Lower lobe of right lung (tissue), 2 donors: ENCODE measurements around the gene FAM234B. TPM values are rescaled to one million over a fixed set of nuclear protein-coding genes. Genes with fewer than 3 reads are reported as not detected.

Experiments used
- ATAC-seq, 2 donors: fragments of 200-7000 bp; cut with Tn5 transposase; one replicate each; pipeline ENCODE4 v1.9.1; 2020 to 2022; ENCODE audit warnings: mild to moderate bottlenecking in 2 of 2, moderate library complexity in 2 of 2
- DNase-seq: peaks from one replicate; pipeline ENCODE4 v3.0.0-alpha.2; 2020
- H3K27ac ChIP-seq: fragments of 200-600 bp; one replicate; pipeline ENCODE4 v1.8.0; 2022
- H3K27me3 ChIP-seq: fragments of 200-600 bp; one replicate; pipeline ENCODE4 v1.8.0; 2022; ENCODE audit warnings: low read depth
- H3K36me3 ChIP-seq: fragments of 200-600 bp; one replicate; pipeline ENCODE4 v1.8.0; 2022; ENCODE audit warnings: mild to moderate bottlenecking
- H3K4me1 ChIP-seq: fragments of 200-600 bp; one replicate; pipeline ENCODE4 v1.8.0; 2022
- H3K4me3 ChIP-seq: fragments of 200-600 bp; one replicate; pipeline ENCODE4 v1.8.0; 2022; ENCODE audit warnings: mild to moderate bottlenecking
- H3K9me3 ChIP-seq: fragments of 200-600 bp; one replicate; pipeline ENCODE4 v1.8.0; 2022
- CTCF ChIP-seq: fragments of 200-600 bp; IDR thresholded peaks from one replicate; pipeline ENCODE4 v1.8.0; 2022; ENCODE audit warnings: antibody characterized with exemption, mild to moderate bottlenecking
- intact Hi-C: fragments of 100-400 bp; cut with DNase I; formaldehyde crosslinking; loops from one replicate; pipeline ENCODE4 v1.11.0; 2022
- total RNA-seq: library from RNA; stranded (reverse); fragmentation: NEBNext Ultra II Directional; extraction: Animal tissue kit (Norgen Biotek cat#: 25700); gene quantifications from one replicate; pipeline ENCODE4 v1.2.1, GENCODE V29; 2021
- donor health status: DM: no; HTN: yes; CAD: no; lungs with severe emphysema.

Gene FAM234B
- total RNA-seq, 1 donor from 2014 or later: 7.5 TPM

- Histone ChIP-seq H3K4me1 (peaks cover 34% of the 10 kb centered on the region), H3K27ac (no peak overlapping the region), H3K27me3 (no peaks in the 10 kb centered on the region), H3K36me3 (no peaks in the 10 kb centered on the region), H3K4me3 (no peak overlapping the region), H3K9me3 (no peaks in the 10 kb centered on the region)
- DNase-seq (no peak), ATAC-seq (no peak)
- intact Hi-C loops: no loop called here
- TF ChIP-seq CTCF: no peak
Observed at GRCh38 chr12:13093848-13094220, 49.7 kb downstream of the FAM234B start.

GRCh38 chr12:13094367-13094766 lies 50.2 kb downstream of the FAM234B start:
- no peak overlapping the region for H3K27ac ChIP-seq
- peaks cover 39% of the 10 kb centered on the region for H3K4me1 ChIP-seq
- no peaks in the 10 kb centered on the region for H3K9me3 ChIP-seq
- H3K4me3 ChIP-seq: no peak overlapping the region
- no peak for TF ChIP-seq CTCF
- intact Hi-C loops: no loop called here
- ATAC-seq: no peak
- no peaks in the 10 kb centered on the region for H3K27me3 ChIP-seq
- no peak for DNase-seq
- H3K36me3 ChIP-seq: no peaks in the 10 kb centered on the region

GRCh38 chr12:13095266-13095995 lies 51.2 kb downstream of the FAM234B start:
- ATAC-seq (no peak), DNase-seq (no peak)
- Histone ChIP-seq H3K36me3 (no peaks in the 10 kb centered on the region), H3K4me3 (no peak overlapping the region), H3K9me3 (no peaks in the 10 kb centered on the region), H3K27me3 (no peaks in the 10 kb centered on the region), H3K4me1 (peaks cover 50% of the 10 kb centered on the region), H3K27ac (no peak overlapping the region)
- no peak for TF ChIP-seq CTCF
- intact Hi-C loops: loop anchor here (5.0 kb wide), 1 partner anchor 117 kb away; no protein-coding TSS in a partner anchor

GRCh38 chr12:13097491-13098011 lies 53.4 kb downstream of the FAM234B start:
- peak overlapping the region; percentile 33 for H3K4me3 ChIP-seq
- no peak for TF ChIP-seq CTCF

GRCh38 chr12:13099066-13099843 lies 55.1 kb downstream of the FAM234B start:
- Histone ChIP-seq H3K4me3 (no peak overlapping the region), H3K9me3 (no peaks in the 10 kb centered on the region), H3K27me3 (no peaks in the 10 kb centered on the region), H3K36me3 (no peaks in the 10 kb centered on the region), H3K4me1 (peaks cover 65% of the 10 kb centered on the region), H3K27ac (peak overlapping the region; percentile 95)
- DNase-seq (no peak), ATAC-seq (no peak)
- no peak for TF ChIP-seq CTCF
- intact Hi-C loops: loop anchor here (5.0 kb wide), 1 partner anchor 113 kb away; no protein-coding TSS in a partner anchor

More at GRCh38 chr12:13097491-13098011, 53.4 kb downstream of the FAM234B start:
- H3K9me3 ChIP-seq: no peaks in the 10 kb centered on the region
- ATAC-seq (no peak), DNase-seq (peak; percentile 58)
- peaks cover 67% of the 10 kb centered on the region for H3K4me1 ChIP-seq
- H3K36me3 ChIP-seq: no peaks in the 10 kb centered on the region
- no peaks in the 10 kb centered on the region for H3K27me3 ChIP-seq
- H3K27ac ChIP-seq: peak overlapping the region; percentile 95
- intact Hi-C loops: loop anchor here (5.0 kb wide), 1 partner anchor 115 kb away; no protein-coding TSS in a partner anchor
